CD4-positive, alpha-beta T cell treated with Interferon gamma for 1 hour (primary cell): ENCODE measurements around the gene SMIM43.
"Not testable (repeated sequence)": the region's sequence is repeated elsewhere in the genome, so short reads cannot be mapped to it uniquely, and the experiment has no call there.

ENCODE experiments used
- DNase-seq: peaks from one replicate; pipeline ENCODE4 v3.0.0-alpha.2; 2020

SMIM43 gene

GRCh38 chr4:121733942-121734341, 31.0 kb downstream of the SMIM43 start:
- DNase-seq, result no peak

- not testable (repeated sequence) for DNase-seq
Observed at GRCh38 chr4:121729753-121730152, 35.2 kb downstream of the SMIM43 start.

GRCh38 chr4:121728798-121729226, 36.2 kb downstream of the SMIM43 start:
- DNase-seq, result no peak

- no peak for DNase-seq
Observed at GRCh38 chr4:121728066-121728465, 36.9 kb downstream of the SMIM43 start.

- DNase-seq, result no peak
Observed at GRCh38 chr4:121726642-121727268, 38.2 kb downstream of the SMIM43 start.

- DNase-seq, result no peak
Observed at GRCh38 chr4:121724671-121725070, 40.3 kb downstream of the SMIM43 start.

- no peak for DNase-seq
Observed at GRCh38 chr4:121721700-121722099, 43.3 kb downstream of the SMIM43 start.

- no peak for DNase-seq
Observed at GRCh38 chr4:121720109-121720508, 44.9 kb downstream of the SMIM43 start.

- no peak for DNase-seq
Observed at GRCh38 chr4:121717680-121718237, 47.2 kb downstream of the SMIM43 start.

- DNase-seq, result no peak
Observed at GRCh38 chr4:121714548-121714947, 50.4 kb downstream of the SMIM43 start.

- DNase-seq, result no peak
Observed at GRCh38 chr4:121712783-121713182, 52.2 kb downstream of the SMIM43 start.

- no peak for DNase-seq
Observed at GRCh38 chr4:121712001-121712651, 52.8 kb downstream of the SMIM43 start.

- peak; percentile 31 for DNase-seq
Observed at GRCh38 chr4:121711263-121712000, 53.5 kb downstream of the SMIM43 start.

- DNase-seq, result no peak
Observed at GRCh38 chr4:121709766-121710405, 55.1 kb downstream of the SMIM43 start.
